Measurements from ENCODE around the gene TADA2B. TPM values are rescaled to one million over a fixed set of nuclear protein-coding genes. Genes with fewer than 3 reads are reported as not detected.
A peak's percentile ranks its signal among the peaks of the same experiment; 100 is the strongest.

TADA2B gene
- total RNA-seq, 1 experiment from 2014 or later: 14.5 TPM

- no peak for DNase-seq (ENCODE audit: low read depth)
Measured at GRCh38 chr4:7040765-7041164, 2.4 kb upstream of the TADA2B start.

- DNase-seq (ENCODE audit: low read depth): no peak
Measured at GRCh38 chr4:7041246-7041645, 1.9 kb upstream of the TADA2B start.

- DNase-seq (ENCODE audit: low read depth): peak; percentile 24
Measured at GRCh38 chr4:7041801-7042502, 1.2 kb upstream of the TADA2B start.

GRCh38 chr4:7042503-7043283, 479 bp upstream of the TADA2B start:
- peak; percentile 97 for DNase-seq (ENCODE audit: low read depth)

- peak; percentile 14 for DNase-seq (ENCODE audit: low read depth)
Measured at GRCh38 chr4:7044137-7044930, 1.2 kb downstream of the TADA2B start.

- no peak for DNase-seq (ENCODE audit: low read depth)
Measured at GRCh38 chr4:7045553-7045952, 2.4 kb downstream of the TADA2B start.

GRCh38 chr4:7045961-7046921, 3.1 kb downstream of the TADA2B start:
- DNase-seq (ENCODE audit: low read depth): peak; percentile 49

- no peak for DNase-seq (ENCODE audit: low read depth)
Measured at GRCh38 chr4:7046971-7047370, 3.8 kb downstream of the TADA2B start.

GRCh38 chr4:7048642-7049041, 5.5 kb downstream of the TADA2B start:
- no peak for DNase-seq (ENCODE audit: low read depth)

- DNase-seq (ENCODE audit: low read depth): no peak
Measured at GRCh38 chr4:7049295-7049694, 6.1 kb downstream of the TADA2B start.

GRCh38 chr4:7049739-7050138, 6.6 kb downstream of the TADA2B start:
- DNase-seq (ENCODE audit: low read depth): no peak

- DNase-seq (ENCODE audit: low read depth): no peak
Measured at GRCh38 chr4:7050481-7051143, 7.4 kb downstream of the TADA2B start.

- no peak for DNase-seq (ENCODE audit: low read depth)
Measured at GRCh38 chr4:7051144-7051495, 7.9 kb downstream of the TADA2B start.

- no peak for DNase-seq (ENCODE audit: low read depth)
Measured at GRCh38 chr4:7051905-7052304, 8.7 kb downstream of the TADA2B start.

GRCh38 chr4:7052313-7052712, 9.1 kb downstream of the TADA2B start:
- DNase-seq (ENCODE audit: low read depth): no peak

- no peak for DNase-seq (ENCODE audit: low read depth)
Measured at GRCh38 chr4:7052923-7053715, 9.9 kb downstream of the TADA2B start.

GRCh38 chr4:7054106-7054880, 11.1 kb downstream of the TADA2B start:
- DNase-seq (ENCODE audit: low read depth): no peak

- no peak for DNase-seq (ENCODE audit: low read depth)
Measured at GRCh38 chr4:7055111-7055989, 12.2 kb downstream of the TADA2B start.

Measured in LHCN-M2 (cell line).